HG02870 (cell line): Measurements from ENCODE around the gene HDAC8.
"Not testable (repeated sequence)": the region's sequence is repeated elsewhere in the genome, so short reads cannot be mapped to it uniquely, and the experiment has no call there.

Experiments
- ATAC-seq: cut with Tn5 transposase; IDR thresholded peaks from one replicate; pipeline ENCODE4 v1.9.1; 2021; ENCODE audit warnings: mild to moderate bottlenecking, moderate library complexity; ENCODE audit not compliant: unreplicated experiment

HDAC8 gene

GRCh38 chrX:72330131-72330530, 242.5 kb downstream of the HDAC8 start:
- no peak for ATAC-seq

- ATAC-seq: no peak
Measured at GRCh38 chrX:72326605-72327300, 245.9 kb downstream of the HDAC8 start.

GRCh38 chrX:72319651-72320050, 253.0 kb downstream of the HDAC8 start:
- not testable (repeated sequence) for ATAC-seq

- no peak for ATAC-seq
Measured at GRCh38 chrX:72317139-72317538, 255.5 kb downstream of the HDAC8 start.

- no peak for ATAC-seq
Measured at GRCh38 chrX:72316408-72317110, 256.1 kb downstream of the HDAC8 start.

GRCh38 chrX:72314881-72315280, 257.8 kb downstream of the HDAC8 start:
- ATAC-seq: no peak

- no peak for ATAC-seq
Measured at GRCh38 chrX:72313707-72314641, 258.7 kb downstream of the HDAC8 start.

GRCh38 chrX:72312311-72312940, 260.2 kb downstream of the HDAC8 start:
- no peak for ATAC-seq

- ATAC-seq: no peak
Measured at GRCh38 chrX:72309297-72310071, 263.2 kb downstream of the HDAC8 start.

GRCh38 chrX:72308566-72309296, 263.9 kb downstream of the HDAC8 start:
- ATAC-seq: peak; percentile 45

GRCh38 chrX:72308209-72308565, 264.5 kb downstream of the HDAC8 start:
- no peak for ATAC-seq

- no peak for ATAC-seq
Measured at GRCh38 chrX:72307646-72308051, 265.0 kb downstream of the HDAC8 start.

- no peak for ATAC-seq
Measured at GRCh38 chrX:72306851-72307645, 265.6 kb downstream of the HDAC8 start.

GRCh38 chrX:72306085-72306801, 266.4 kb downstream of the HDAC8 start:
- no peak for ATAC-seq

- no peak for ATAC-seq
Measured at GRCh38 chrX:72305286-72306084, 267.2 kb downstream of the HDAC8 start, which contains the start of gene CITED1. CITED1 (minus strand) TSS chrX:72305914; CDS start chrX:72302869, 3,045 bp downstream.

- no peak for ATAC-seq
Measured at GRCh38 chrX:72304877-72305276, 267.8 kb downstream of the HDAC8 start.

GRCh38 chrX:72301781-72302180, 270.9 kb downstream of the HDAC8 start:
- no peak for ATAC-seq
